Measurements from ENCODE around the gene ZBTB20. TPM values are rescaled to one million over a fixed set of nuclear protein-coding genes. Genes with fewer than 3 reads are reported as not detected.
A peak's percentile ranks its signal among the peaks of the same experiment; 100 is the strongest.

Gene ZBTB20
- total and polyA plus RNA-seq, 2 of the 4 experiments (the other 2 are of a cell fraction): 0.75 to 14.7 TPM

- peaks cover 7% of the 10 kb centered on the region; the same call in 1 of the 2 replicates for H4K20me1 ChIP-seq (ENCODE audit: insufficient read depth, low read length)
- intact Hi-C loops (cut with micrococcal nuclease) (no loop called here), dilution Hi-C loops (cut with HindIII; ENCODE audit: low sequenced_read_pairs, unreplicated experiment) (no loop called here), in situ Hi-C loops (cut with MboI; ENCODE audit: low sequenced_read_pairs) (no loop called here)
- H2AK5ac ChIP-seq (ENCODE audit: low read depth, low read length): peak overlapping the region; percentile 61
- no peak overlapping the region for H4K8ac ChIP-seq (ENCODE audit: low read depth in 2 of 2, low read length in 2 of 2)
- no peak overlapping the region for H3K4me3 ChIP-seq (ENCODE audit: insufficient read depth, low read depth, low read length)
- peaks cover 7% of the 10 kb centered on the region for H3K4me1 ChIP-seq (ENCODE audit: control insufficient read depth, insufficient read depth, low read length)
- H3K9me1 ChIP-seq (ENCODE audit: insufficient read depth, low read length): peaks cover 8% of the 10 kb centered on the region
- no peak for DNase-seq
- H3K4me2 ChIP-seq (ENCODE audit: low read depth, low read length): no peak overlapping the region
- peak overlapping the region; percentile 25; the same call in 1 of the 2 replicates for H4K5ac ChIP-seq (ENCODE audit: low read depth, low read length)
- H3K79me1 ChIP-seq (ENCODE audit: low read depth in 1 of 2, low read length in 2 of 2): peaks cover 12 to 42% of the 10 kb centered on the region in 2 experiments; a peak in 3 of 4 replicates
- H3K9me3 ChIP-seq (ENCODE audit: control insufficient read depth, insufficient read depth, low read length): no peaks in the 10 kb centered on the region
- no peak overlapping the region for H4K91ac ChIP-seq (ENCODE audit: insufficient read depth, low read depth, low read length)
- no peak overlapping the region for H2AK9ac ChIP-seq (replicated peaks; ENCODE audit: low read depth, low read length, poor library complexity)
- H3K14ac ChIP-seq (replicated peaks; ENCODE audit: low read depth, low read length): no peak overlapping the region
- no CpG with 5 or more reads among the region's 10 CpGs for WGBS, 2 experiments (ENCODE audit: extremely low coverage in 2 of 2, insufficient read length in 1 of 2)
- H2BK15ac ChIP-seq (ENCODE audit: low read depth, low read length): peak overlapping the region; percentile 32; the same call in 1 of the 3 replicates
- H3K18ac ChIP-seq (ENCODE audit: low read depth, low read length): no peak overlapping the region
- H2BK5ac ChIP-seq (ENCODE audit: low read depth, low read length, poor library complexity, severe bottlenecking): no peak overlapping the region
- H2AFZ ChIP-seq (replicated peaks; ENCODE audit: low read length, poor library complexity): no peak overlapping the region
- no peak overlapping the region for H3K27ac ChIP-seq (ENCODE audit: insufficient read depth, low read length)
- ChIA-PET CTCF (interaction anchor here (1.0 kb wide), 1 partner anchor 23 kb away, joined by 3 read pairs; no protein-coding TSS in a partner anchor), POLR2A (ENCODE audit: unreplicated experiment) (no interaction called here)
- ATAC-seq (ENCODE audit: low read depth): no peak
- no TSS peak for BruUV-seq (replicated peaks)
- H3K56ac ChIP-seq (ENCODE audit: extremely low read depth, insufficient read depth, low read length): no peak overlapping the region
- no peak overlapping the region for H2BK20ac ChIP-seq (ENCODE audit: low read depth, low read length)
- no peaks in the 10 kb centered on the region for H3K36me3 ChIP-seq (ENCODE audit: control insufficient read depth, insufficient read depth, low read length)
- H2BK120ac ChIP-seq (ENCODE audit: low read depth, low read length): no peak overlapping the region
- H3K27me3 ChIP-seq (ENCODE audit: control insufficient read depth, insufficient read depth, low read length): no peaks in the 10 kb centered on the region
- 0 out of 2 replicates have a peak overlapping the region, but pooled peaks have one; percentile 4 for H3K4ac ChIP-seq (ENCODE audit: low read depth, low read length)
- no peak overlapping the region for H3K23ac ChIP-seq (ENCODE audit: low read depth, low read length)
- TF ChIP-seq USF2 (IDR thresholded peaks at IDR 0.05; ENCODE audit: low read depth, low read length) (no peak), POLR2A (IDR thresholded peaks at IDR 0.05; ENCODE audit: low read depth, low read length) (no peak), CEBPB (IDR thresholded peaks at IDR 0.05; ENCODE audit: low read depth, low read length) (no peak), RAD21 (IDR thresholded peaks at IDR 0.05; ENCODE audit: low read length) (no peak), MAFK (IDR thresholded peaks at IDR 0.05; ENCODE audit: low read depth, low read length) (no peak), RFX5 (IDR thresholded peaks at IDR 0.05; ENCODE audit: low read depth, low read length) (no peak), SMC3 (IDR thresholded peaks at IDR 0.05; ENCODE audit: low read depth, low read length) (no peak), RCOR1 (IDR thresholded peaks at IDR 0.05; ENCODE audit: insufficient replicate concordance, low read length) (no peak), CHD1 (IDR thresholded peaks at IDR 0.05; ENCODE audit: low read depth, low read length) (no peak), MAZ (IDR thresholded peaks at IDR 0.05; ENCODE audit: borderline replicate concordance, low read depth, low read length) (no peak), CTCF (conservative IDR thresholded peaks at IDR 0.05; ENCODE audit: low read depth, low read length) (no peak), MXI1 (IDR thresholded peaks at IDR 0.05; ENCODE audit: borderline replicate concordance, low read depth, low read length) (no peak), ELK1 (IDR thresholded peaks at IDR 0.05; ENCODE audit: borderline replicate concordance, low read depth, low read length) (no peak), BHLHE40 (IDR thresholded peaks at IDR 0.05; ENCODE audit: low read depth, low read length) (no peak), NFE2L2 (IDR thresholded peaks at IDR 0.05; ENCODE audit: low read depth, low read length) (no peak)
- H3K9ac ChIP-seq (ENCODE audit: low read depth, low read length): no peak overlapping the region
Observed at GRCh38 chr3:114441386-114441785, 705.7 kb downstream of the ZBTB20 start.

Measured in IMR-90 (cell line).